Stimulated activated naive CD8-positive, alpha-beta T cell treated with anti-CD3 and anti-CD28 coated beads, Interleukin-15, Interleukin-2, amounts not matched to agents 100 U/mL and 50 U/mL, for 24 hours (primary cell): ENCODE results near the gene KRTAP4-16.
"Not testable (repeated sequence)": the region's sequence is repeated elsewhere in the genome, so short reads cannot be mapped to it uniquely, and the experiment has no call there.

Experiments
- ATAC-seq: fragments of 150-1000 bp; cut with Tn5 transposase; one replicate; pipeline ENCODE4 v1.10.0; 2021
- DNase-seq: peaks from one replicate; pipeline ENCODE4 v3.0.0; 2021

Gene KRTAP4-16

GRCh38 chr17:41073676-41074075 is 28.3 kb downstream of the KRTAP4-16 start:
- ATAC-seq (no peak), DNase-seq (no peak)

- no peak for DNase-seq
Measured at GRCh38 chr17:41071606-41072360, 30.2 kb downstream of the KRTAP4-16 start.

GRCh38 chr17:41069031-41069430 is 33.0 kb downstream of the KRTAP4-16 start:
- no peak for ATAC-seq
- DNase-seq = no peak

More at GRCh38 chr17:41071606-41072360, 30.2 kb downstream of the KRTAP4-16 start:
- ATAC-seq = no peak

- DNase-seq (no peak), ATAC-seq (no peak)
Measured at GRCh38 chr17:41067281-41067680, 34.7 kb downstream of the KRTAP4-16 start.

- DNase-seq = no peak
Measured at GRCh38 chr17:41065829-41066624, 36.0 kb downstream of the KRTAP4-16 start, which contains the start of gene KRTAP2-4. KRTAP2-4 (minus strand) TSS chr17:41065879; CDS start chr17:41065845, 34 bp downstream.

GRCh38 chr17:41065016-41065689 is 36.9 kb downstream of the KRTAP4-16 start:
- not testable (repeated sequence) for DNase-seq, ATAC-seq

More at GRCh38 chr17:41065829-41066624, 36.0 kb downstream of the KRTAP4-16 start, which contains the start of gene KRTAP2-4:
- no peak for ATAC-seq

- ATAC-seq (no peak), DNase-seq (no peak)
Measured at GRCh38 chr17:41064301-41064700, 37.7 kb downstream of the KRTAP4-16 start.

GRCh38 chr17:41063449-41063848 is 38.6 kb downstream of the KRTAP4-16 start:
- no peak for DNase-seq
- no peak for ATAC-seq

GRCh38 chr17:41061964-41062363 is 40.0 kb downstream of the KRTAP4-16 start:
- no peak for DNase-seq

GRCh38 chr17:41060052-41060604 is 41.9 kb downstream of the KRTAP4-16 start, which contains the start of gene KRTAP2-3:
KRTAP2-3 (minus strand) TSS chr17:41060114; CDS start chr17:41060050, 64 bp downstream.
- no peak for ATAC-seq
- no peak for DNase-seq

More at GRCh38 chr17:41061964-41062363, 40.0 kb downstream of the KRTAP4-16 start:
- ATAC-seq = no peak

- ATAC-seq, DNase-seq: not testable (repeated sequence)
Measured at GRCh38 chr17:41059276-41060051, 42.5 kb downstream of the KRTAP4-16 start.

- DNase-seq = no peak
Measured at GRCh38 chr17:41058741-41059140, 43.3 kb downstream of the KRTAP4-16 start.

GRCh38 chr17:41057547-41057946 is 44.5 kb downstream of the KRTAP4-16 start:
- no peak for DNase-seq
- ATAC-seq = no peak

More at GRCh38 chr17:41058741-41059140, 43.3 kb downstream of the KRTAP4-16 start:
- no peak for ATAC-seq

- not testable (repeated sequence) for ATAC-seq, DNase-seq
Measured at GRCh38 chr17:41055130-41055529, 46.9 kb downstream of the KRTAP4-16 start, which contains the start of gene KRTAP2-2. KRTAP2-2 (minus strand) TSS chr17:41055230; CDS start chr17:41055211, 19 bp downstream.

- not testable (repeated sequence) for ATAC-seq, DNase-seq
Measured at GRCh38 chr17:41054556-41054955, 47.5 kb downstream of the KRTAP4-16 start.

- no peak for ATAC-seq
- no peak for DNase-seq
Measured at GRCh38 chr17:41054025-41054424, 48.0 kb downstream of the KRTAP4-16 start.

- ATAC-seq (no peak), DNase-seq (no peak)
Measured at GRCh38 chr17:41052566-41052965, 49.4 kb downstream of the KRTAP4-16 start.
